Measurements from ENCODE around the gene GSX1. TPM values are rescaled to one million over a fixed set of nuclear protein-coding genes. Genes with fewer than 3 reads are reported as not detected.
"Not testable (repeated sequence)": the region's sequence is repeated elsewhere in the genome, so short reads cannot be mapped to it uniquely, and the experiment has no call there.

Gene GSX1
- polyA plus RNA-seq (2013, experiment 1 of 2): not detected
- not detected for polyA plus RNA-seq (2013, experiment 2 of 2)

DNA sequence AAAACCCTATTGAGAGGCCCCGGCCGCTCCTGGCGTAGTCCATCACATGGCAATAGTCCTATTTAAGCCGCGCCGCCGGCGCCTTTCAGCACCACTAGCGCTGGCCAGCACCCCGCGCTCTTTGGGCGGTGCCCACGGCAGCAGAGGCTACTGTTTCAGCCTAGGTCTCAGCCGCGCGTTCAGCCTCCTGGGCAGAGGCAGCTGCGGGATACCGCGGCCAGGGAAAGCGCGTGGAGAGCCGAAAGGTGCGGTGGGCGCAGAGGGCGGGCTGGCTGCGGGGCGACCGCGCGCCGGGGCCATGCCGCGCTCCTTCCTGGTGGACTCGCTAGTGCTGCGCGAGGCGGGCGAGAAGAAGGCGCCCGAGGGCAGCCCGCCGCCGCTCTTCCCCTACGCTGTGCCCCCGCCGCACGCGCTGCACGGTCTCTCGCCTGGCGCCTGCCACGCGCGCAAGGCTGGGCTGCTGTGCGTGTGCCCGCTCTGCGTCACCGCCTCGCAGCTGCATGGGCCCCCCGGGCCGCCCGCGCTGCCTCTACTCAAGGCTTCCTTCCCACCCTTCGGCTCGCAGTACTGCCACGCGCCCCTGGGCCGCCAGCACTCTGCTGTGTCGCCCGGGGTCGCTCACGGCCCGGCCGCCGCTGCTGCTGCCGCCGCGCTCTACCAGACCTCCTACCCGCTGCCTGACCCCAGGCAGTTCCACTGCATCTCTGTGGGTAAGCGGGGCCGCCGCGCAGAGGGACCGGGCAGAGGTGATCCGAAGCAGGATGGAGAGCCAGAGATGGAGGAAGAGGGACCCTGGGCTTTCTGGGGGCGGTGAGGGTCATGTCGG is at the start of gene GSX1:
GSX1 (plus strand) TSS at position 91 of the 826 bp plus-strand sequence; CDS start at position 299, 208 bp downstream.
- Histone ChIP-seq H4K5ac (ENCODE audit: low read length) (no peak within 1 kb of the TSS), H3K27ac (ENCODE audit: low read depth, low read length) (no peak within 1 kb of the TSS), H3K27me3 (ENCODE audit: insufficient read depth, low read length, poor library complexity) (peaks cover 90% of the 10 kb centered on the region), H2BK5ac (ENCODE audit: low read length) (no peak within 1 kb of the TSS), H3K4me2 (ENCODE audit: low read length) (no peak within 1 kb of the TSS), H3K18ac (ENCODE audit: low read length) (no peak within 1 kb of the TSS), H2AK5ac (ENCODE audit: low read length) (no peak within 1 kb of the TSS), H4K8ac (ENCODE audit: low read depth, low read length) (no peak within 1 kb of the TSS), H3K4me1 (ENCODE audit: control insufficient read depth, low read depth, low read length) (peaks cover 2% of the 10 kb centered on the region), H3K79me1 (ENCODE audit: low read length) (no peaks in the 10 kb centered on the region), H2BK15ac (replicated peaks; ENCODE audit: low read depth) (no peak within 1 kb of the TSS), H2BK120ac (ENCODE audit: low read depth, low read length) (no peak within 1 kb of the TSS), H3K56ac (ENCODE audit: low read length) (no peak within 1 kb of the TSS), H3K4me3 (ENCODE audit: low read length) (no peak within 1 kb of the TSS), H3K9ac (ENCODE audit: low read length) (no peak within 1 kb of the TSS), H3K79me2 (ENCODE audit: control insufficient read depth, insufficient read depth, low read length) (no peaks in the 10 kb centered on the region), H3K36me3 (ENCODE audit: control insufficient read depth, insufficient read depth, low read length) (no peaks in the 10 kb centered on the region), H3K4ac (ENCODE audit: low read depth, low read length) (no peak within 1 kb of the TSS), H3K23ac (ENCODE audit: low read length) (peak within 1 kb of the TSS; percentile 24)
- DNase-seq: peak; percentile 87
- no CpG with 5 or more reads among the region's 87 CpGs for WGBS (ENCODE audit: extremely low coverage, insufficient coverage, low lambda C conversion rate)

DNA sequence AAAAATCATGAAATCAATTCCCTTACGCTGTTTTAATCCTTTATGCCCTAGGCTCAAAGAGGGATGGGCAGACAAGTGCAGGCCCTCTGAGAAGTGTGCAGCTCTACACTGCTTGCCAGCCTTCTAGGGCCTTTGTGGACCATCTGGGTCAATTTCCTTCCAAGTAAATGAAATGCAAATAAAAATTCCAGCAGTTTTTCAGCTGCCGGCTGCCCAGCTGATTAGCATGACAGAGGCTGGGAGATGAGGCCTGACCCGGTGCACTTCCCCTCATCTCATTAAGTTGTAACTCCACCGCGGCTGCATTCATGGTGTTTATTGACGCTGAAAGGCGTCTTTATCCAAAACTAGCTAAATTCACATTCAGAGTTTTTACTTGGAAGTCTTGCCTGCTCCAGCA is 47.5 kb upstream of the GSX1 start:
- Histone ChIP-seq H3K27ac (ENCODE audit: low read depth, low read length) (no peak overlapping the region), H4K5ac (ENCODE audit: low read length) (no peak overlapping the region), H3K27me3 (ENCODE audit: insufficient read depth, low read length, poor library complexity) (no peaks in the 10 kb centered on the region), H3K4me2 (ENCODE audit: low read length) (no peak overlapping the region), H3K23ac (ENCODE audit: low read length) (no peak overlapping the region), H3K36me3 (ENCODE audit: control insufficient read depth, insufficient read depth, low read length) (no peaks in the 10 kb centered on the region), H3K4me3 (ENCODE audit: low read length) (no peak overlapping the region), H3K4me1 (ENCODE audit: control insufficient read depth, low read depth, low read length) (peaks cover 3% of the 10 kb centered on the region), H3K56ac (ENCODE audit: low read length) (no peak overlapping the region), H2AK5ac (ENCODE audit: low read length) (no peak overlapping the region), H2BK120ac (ENCODE audit: low read depth, low read length) (no peak overlapping the region), H3K9ac (ENCODE audit: low read length) (no peak overlapping the region), H2BK15ac (replicated peaks; ENCODE audit: low read depth) (no peak overlapping the region), H3K79me2 (ENCODE audit: control insufficient read depth, insufficient read depth, low read length) (no peaks in the 10 kb centered on the region), H3K4ac (ENCODE audit: low read depth, low read length) (no peak overlapping the region), H3K18ac (ENCODE audit: low read length) (no peak overlapping the region), H2BK5ac (ENCODE audit: low read length) (no peak overlapping the region), H3K79me1 (ENCODE audit: low read length) (no peaks in the 10 kb centered on the region), H4K8ac (ENCODE audit: low read depth, low read length) (no peak overlapping the region)
- DNase-seq: no peak
- WGBS (ENCODE audit: extremely low coverage, insufficient coverage, low lambda C conversion rate): no CpG with 5 or more reads among the region's 7 CpGs

DNA sequence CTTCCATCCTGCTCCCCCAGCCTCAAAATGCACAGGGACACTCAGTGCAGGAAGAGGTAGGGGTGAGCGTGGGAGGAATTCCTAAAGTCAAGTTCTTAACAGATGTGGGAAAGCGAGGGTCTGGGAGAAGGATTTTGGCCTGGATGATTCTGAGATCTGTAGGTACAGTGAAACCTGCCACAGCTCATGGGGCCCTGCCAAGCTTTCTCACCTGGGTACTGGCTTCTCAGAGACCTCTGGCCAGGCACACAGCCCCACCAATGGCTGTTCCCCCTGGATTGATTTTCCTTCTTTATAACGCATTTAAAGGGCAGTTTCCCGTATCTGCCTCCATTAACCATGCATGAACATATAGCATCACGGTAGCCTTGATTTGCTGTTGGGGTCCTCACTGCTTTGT is 47.0 kb upstream of the GSX1 start:
- Histone ChIP-seq H3K27me3 (ENCODE audit: insufficient read depth, low read length, poor library complexity) (no peaks in the 10 kb centered on the region), H4K5ac (ENCODE audit: low read length) (no peak overlapping the region), H2BK5ac (ENCODE audit: low read length) (no peak overlapping the region), H3K79me2 (ENCODE audit: control insufficient read depth, insufficient read depth, low read length) (no peaks in the 10 kb centered on the region), H3K4me1 (ENCODE audit: control insufficient read depth, low read depth, low read length) (peaks cover 3% of the 10 kb centered on the region), H3K4ac (ENCODE audit: low read depth, low read length) (no peak overlapping the region), H3K23ac (ENCODE audit: low read length) (no peak overlapping the region), H3K4me2 (ENCODE audit: low read length) (no peak overlapping the region), H3K18ac (ENCODE audit: low read length) (no peak overlapping the region), H3K27ac (ENCODE audit: low read depth, low read length) (no peak overlapping the region), H2BK120ac (ENCODE audit: low read depth, low read length) (no peak overlapping the region), H3K4me3 (ENCODE audit: low read length) (no peak overlapping the region), H3K9ac (ENCODE audit: low read length) (no peak overlapping the region), H3K56ac (ENCODE audit: low read length) (no peak overlapping the region), H2AK5ac (ENCODE audit: low read length) (no peak overlapping the region), H2BK15ac (replicated peaks; ENCODE audit: low read depth) (no peak overlapping the region), H3K79me1 (ENCODE audit: low read length) (no peaks in the 10 kb centered on the region), H4K8ac (ENCODE audit: low read depth, low read length) (no peak overlapping the region), H3K36me3 (ENCODE audit: control insufficient read depth, insufficient read depth, low read length) (no peaks in the 10 kb centered on the region)
- no CpG with 5 or more reads among the region's 5 CpGs for WGBS (ENCODE audit: extremely low coverage, insufficient coverage, low lambda C conversion rate)
- no peak for DNase-seq

DNA sequence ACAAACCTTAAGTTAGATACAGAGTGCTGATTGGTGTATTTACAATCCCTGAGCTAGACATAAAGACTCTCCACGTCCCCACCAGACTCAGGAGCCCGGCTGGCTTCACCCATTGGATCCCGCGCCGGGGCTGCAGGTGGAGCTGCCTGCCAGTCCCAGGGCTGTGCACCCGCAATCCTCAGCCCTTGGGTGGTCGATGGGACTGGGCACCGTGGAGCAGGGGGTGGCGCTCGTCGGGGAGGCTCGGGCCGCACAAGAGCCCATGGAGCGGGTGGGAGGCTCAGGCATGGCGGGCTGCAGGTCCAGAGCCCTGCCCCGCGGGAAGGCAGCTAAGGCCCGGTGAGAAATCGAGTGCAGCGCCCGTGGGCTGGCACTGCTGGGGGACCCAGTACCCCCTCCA is 44.1 kb upstream of the GSX1 start:
- H3K27ac ChIP-seq (ENCODE audit: low read depth, low read length); H3K9ac ChIP-seq (ENCODE audit: low read length): not testable (repeated sequence)
- WGBS (ENCODE audit: extremely low coverage, insufficient coverage, low lambda C conversion rate): no CpG with 5 or more reads among the region's 21 CpGs

DNA sequence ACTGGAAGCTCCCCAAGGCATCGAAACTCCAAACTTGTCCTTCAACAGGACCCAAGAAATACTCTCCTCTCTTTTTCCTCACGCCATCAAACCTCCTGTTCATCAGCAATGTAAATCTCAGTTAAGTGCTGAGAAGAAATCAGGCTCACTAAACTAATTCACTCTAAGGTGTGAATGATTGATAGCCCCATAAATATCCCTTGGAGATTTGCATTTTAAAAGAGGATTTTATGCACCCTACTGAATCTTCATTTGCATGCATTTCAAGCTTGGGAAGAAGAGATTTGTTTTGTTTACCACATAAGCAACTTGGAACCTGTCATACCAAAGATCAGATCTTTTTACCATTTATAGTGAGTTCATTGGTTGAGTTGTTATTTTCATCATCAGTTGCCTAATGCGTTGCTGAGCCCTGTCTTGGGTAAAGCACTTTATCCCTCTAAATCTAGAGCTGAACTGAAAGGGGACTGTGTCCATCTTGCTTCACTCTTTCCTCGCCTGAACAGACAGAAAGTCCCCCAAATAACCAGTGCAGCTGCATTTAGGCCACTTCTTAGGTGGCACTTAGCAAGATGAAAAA is 40.2 kb upstream of the GSX1 start:
- Histone ChIP-seq H3K9ac (ENCODE audit: low read length) (no peak overlapping the region), H3K18ac (ENCODE audit: low read length) (no peak overlapping the region), H2BK15ac (replicated peaks; ENCODE audit: low read depth) (no peak overlapping the region), H4K8ac (ENCODE audit: low read depth, low read length) (no peak overlapping the region), H3K79me2 (ENCODE audit: control insufficient read depth, insufficient read depth, low read length) (no peaks in the 10 kb centered on the region), H3K56ac (ENCODE audit: low read length) (no peak overlapping the region), H3K36me3 (ENCODE audit: control insufficient read depth, insufficient read depth, low read length) (no peaks in the 10 kb centered on the region), H3K79me1 (ENCODE audit: low read length) (no peaks in the 10 kb centered on the region), H2BK5ac (ENCODE audit: low read length) (no peak overlapping the region), H4K5ac (ENCODE audit: low read length) (no peak overlapping the region), H3K27me3 (ENCODE audit: insufficient read depth, low read length, poor library complexity) (no peaks in the 10 kb centered on the region), H2AK5ac (ENCODE audit: low read length) (no peak overlapping the region), H3K4me3 (ENCODE audit: low read length) (no peak overlapping the region), H3K4me2 (ENCODE audit: low read length) (no peak overlapping the region), H3K4ac (ENCODE audit: low read depth, low read length) (no peak overlapping the region), H3K4me1 (ENCODE audit: control insufficient read depth, low read depth, low read length) (peaks cover 6% of the 10 kb centered on the region), H2BK120ac (ENCODE audit: low read depth, low read length) (no peak overlapping the region), H3K27ac (ENCODE audit: low read depth, low read length) (no peak overlapping the region), H3K23ac (ENCODE audit: low read length) (no peak overlapping the region)
- no CpG with 5 or more reads among the region's 4 CpGs for WGBS (ENCODE audit: extremely low coverage, insufficient coverage, low lambda C conversion rate)
- no peak for DNase-seq

More for the DNA sequence above, 44.1 kb upstream of the GSX1 start:
- not testable (repeated sequence) for H3K79me2 ChIP-seq (ENCODE audit: control insufficient read depth, insufficient read depth, low read length); H4K8ac ChIP-seq (ENCODE audit: low read depth, low read length); H3K4me1 ChIP-seq (ENCODE audit: control insufficient read depth, low read depth, low read length); H4K5ac ChIP-seq (ENCODE audit: low read length); H2AK5ac ChIP-seq (ENCODE audit: low read length); H3K23ac ChIP-seq (ENCODE audit: low read length); H3K36me3 ChIP-seq (ENCODE audit: control insufficient read depth, insufficient read depth, low read length); H2BK5ac ChIP-seq (ENCODE audit: low read length); H3K56ac ChIP-seq (ENCODE audit: low read length); H2BK15ac ChIP-seq (replicated peaks; ENCODE audit: low read depth); DNase-seq; H3K18ac ChIP-seq (ENCODE audit: low read length); H3K4me2 ChIP-seq (ENCODE audit: low read length); H3K4me3 ChIP-seq (ENCODE audit: low read length); H2BK120ac ChIP-seq (ENCODE audit: low read depth, low read length); H3K4ac ChIP-seq (ENCODE audit: low read depth, low read length); H3K27me3 ChIP-seq (ENCODE audit: insufficient read depth, low read length, poor library complexity); H3K79me1 ChIP-seq (ENCODE audit: low read length)

Data from mesendoderm (in vitro differentiated cells).